ENCODE results near the gene OR10AD1.
A peak's percentile ranks its signal among the peaks of the same experiment; 100 is the strongest.
"Not testable (repeated sequence)": the region's sequence is repeated elsewhere in the genome, so short reads cannot be mapped to it uniquely, and the experiment has no call there.

OR10AD1 gene

GRCh38 chr12:48157889-48158370, 45.2 kb downstream of the OR10AD1 start:
- no peak for DNase-seq

DNA sequence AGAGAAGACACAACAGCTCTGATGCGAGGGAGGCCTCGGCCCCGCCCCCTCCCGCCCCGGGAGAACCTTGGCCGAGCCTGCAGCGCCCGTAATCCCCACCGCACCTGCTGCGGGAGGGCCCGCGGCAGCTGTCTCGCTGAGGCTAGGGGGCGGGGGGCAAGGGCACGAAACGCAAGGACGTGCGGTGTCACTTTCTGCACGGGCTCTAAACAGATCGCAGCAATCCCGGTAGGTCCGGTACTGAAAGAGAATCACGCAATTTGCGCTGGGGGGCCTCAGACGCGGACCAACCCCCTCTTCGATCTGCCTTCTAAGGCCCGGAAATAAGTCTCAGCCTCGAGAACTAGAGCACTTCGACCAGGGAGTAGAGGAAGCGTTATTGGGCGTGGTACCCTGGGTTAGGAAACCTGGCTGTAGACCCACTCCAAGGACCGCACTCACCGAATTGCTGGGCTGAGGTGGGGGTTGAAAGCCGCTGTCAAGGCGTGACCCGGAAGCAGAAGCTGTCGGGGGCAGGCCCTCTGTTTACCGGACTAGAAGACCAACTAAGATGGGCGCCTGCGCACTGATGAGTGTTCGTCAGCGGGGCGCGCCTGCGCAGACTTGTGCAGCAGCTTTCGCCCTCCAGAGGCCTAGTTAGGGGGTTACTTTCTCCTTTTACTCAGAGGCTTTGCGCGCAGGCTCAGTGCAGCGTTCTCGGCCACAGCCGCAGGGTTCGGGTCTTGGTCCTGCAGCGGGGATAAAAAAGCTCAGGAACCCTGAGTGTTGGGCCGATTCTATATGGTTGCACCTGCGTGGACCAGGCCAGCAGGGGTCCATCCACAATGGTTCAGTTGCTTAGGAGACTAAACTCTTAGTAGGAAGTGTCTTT, 45.8 kb downstream of the OR10AD1 start, which contains the start of gene ASB8:
TSS of gene ASB8 (minus strand) at position 498 of the 871 bp plus-strand sequence. CDS start 4,019 bp downstream, outside the sequence.
- DNase-seq, result peak; percentile 99

GRCh38 chr12:48156652-48157017, 46.5 kb downstream of the OR10AD1 start:
- no peak for DNase-seq

GRCh38 chr12:48155786-48156185, 47.3 kb downstream of the OR10AD1 start:
- DNase-seq, result not testable (repeated sequence)
